ENCODE data around the gene OLFM1.
"Not testable (repeated sequence)": the region's sequence is repeated elsewhere in the genome, so short reads cannot be mapped to it uniquely, and the experiment has no call there.

The OLFM1 gene

DNA sequence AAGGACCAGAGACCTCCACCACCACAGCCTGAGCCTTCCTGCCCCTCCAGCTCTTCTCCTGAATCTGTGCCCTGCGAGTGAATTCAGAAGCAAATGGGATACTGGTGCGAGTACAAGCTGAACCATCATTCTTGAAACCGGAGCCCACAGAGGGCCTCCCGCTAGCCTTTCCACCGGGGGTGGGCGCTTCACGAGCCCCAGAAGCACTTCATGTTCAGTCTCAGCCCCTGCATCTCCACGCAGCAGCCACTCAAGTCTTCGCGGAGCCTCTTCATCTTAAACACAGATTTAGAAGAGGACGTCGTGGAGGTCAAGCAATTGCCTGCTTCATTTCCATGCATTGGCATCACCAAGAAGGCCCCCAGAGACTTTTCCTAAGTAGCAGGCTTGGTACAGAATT lies 26.0 kb upstream of the OLFM1 start:
- DNase-seq, result no peak

- no peak for DNase-seq
Measured at GRCh38 chr9:135062254-135062653, 25.2 kb upstream of the OLFM1 start.

- DNase-seq, result not testable (repeated sequence)
Measured at GRCh38 chr9:135063466-135063865, 24.0 kb upstream of the OLFM1 start.

DNA sequence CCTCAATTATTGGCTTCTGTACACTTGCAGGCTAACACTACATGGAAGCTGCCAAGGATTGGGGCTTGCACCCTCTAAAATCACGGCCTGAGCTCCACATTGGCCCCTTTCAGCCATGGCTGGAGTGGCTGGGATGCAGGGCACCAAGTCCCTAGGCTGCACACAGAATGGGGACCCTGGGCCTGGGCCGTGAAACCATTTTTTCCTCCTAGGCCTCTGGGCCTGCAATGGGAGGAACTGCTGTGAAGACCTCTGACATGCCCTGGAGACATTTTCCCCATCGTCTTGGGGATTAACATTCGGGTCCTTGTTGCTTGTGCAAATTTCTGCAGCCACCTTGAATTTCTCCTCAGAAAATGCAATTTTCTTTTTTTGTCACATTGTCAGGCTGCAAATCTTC lies 23.6 kb upstream of the OLFM1 start:
- not testable (repeated sequence) for DNase-seq

GRCh38 chr9:135065151-135065550 lies 22.3 kb upstream of the OLFM1 start:
- DNase-seq, result no peak

DNA sequence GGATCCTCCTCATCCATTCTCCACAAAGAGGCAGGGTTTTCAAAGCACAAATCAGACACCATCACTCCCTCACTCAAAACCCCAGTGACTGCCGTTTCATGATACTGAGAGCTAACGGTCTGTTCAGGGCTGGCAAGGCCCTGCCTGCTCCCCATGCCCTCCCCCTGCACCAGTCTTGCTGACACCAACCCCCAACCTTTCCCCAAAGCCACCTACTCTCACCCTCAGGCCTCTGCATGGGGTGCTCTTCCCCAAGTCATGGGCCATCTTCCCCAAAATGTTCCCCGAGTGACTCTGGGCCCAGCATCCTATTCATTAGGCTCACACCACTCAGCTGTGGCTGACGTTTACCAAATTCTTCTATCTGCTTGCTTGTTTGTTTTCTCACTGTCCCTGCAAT lies 21.7 kb upstream of the OLFM1 start:
- DNase-seq, result no peak

- no peak for DNase-seq
Measured at GRCh38 chr9:135066291-135066690, 21.2 kb upstream of the OLFM1 start.

DNA sequence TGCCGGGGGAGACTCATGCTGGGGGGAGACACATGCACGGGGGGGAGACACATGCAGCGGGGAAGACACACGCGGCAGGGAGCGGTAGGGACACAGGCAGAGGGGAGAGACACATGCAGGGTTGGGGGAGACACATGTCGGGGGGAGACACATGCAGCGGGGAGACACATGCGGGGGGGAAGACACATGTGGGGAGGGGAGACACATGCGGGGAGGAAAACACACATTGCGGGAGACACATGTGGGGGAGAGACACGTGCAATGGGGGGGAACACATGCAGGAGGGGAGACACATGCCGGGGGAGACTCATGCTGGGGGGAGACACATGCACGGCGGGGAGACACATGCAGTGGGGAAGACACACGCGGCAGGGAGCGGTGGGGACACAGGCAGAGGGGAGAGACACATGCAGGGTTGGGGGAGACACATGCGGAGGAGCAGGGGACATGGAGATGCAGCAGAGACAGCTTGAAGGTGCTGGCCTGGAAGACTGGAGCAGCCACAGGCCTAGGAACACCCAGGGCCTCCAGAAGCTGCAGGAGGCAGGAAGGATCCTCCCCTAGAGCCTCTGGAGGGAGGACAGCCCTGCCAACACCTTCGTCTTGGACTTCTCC lies 20.3 kb upstream of the OLFM1 start:
- no peak for DNase-seq

- DNase-seq, result no peak
Measured at GRCh38 chr9:135068776-135069415, 18.6 kb upstream of the OLFM1 start.

- no peak for DNase-seq
Measured at GRCh38 chr9:135069558-135070197, 17.8 kb upstream of the OLFM1 start.

DNA sequence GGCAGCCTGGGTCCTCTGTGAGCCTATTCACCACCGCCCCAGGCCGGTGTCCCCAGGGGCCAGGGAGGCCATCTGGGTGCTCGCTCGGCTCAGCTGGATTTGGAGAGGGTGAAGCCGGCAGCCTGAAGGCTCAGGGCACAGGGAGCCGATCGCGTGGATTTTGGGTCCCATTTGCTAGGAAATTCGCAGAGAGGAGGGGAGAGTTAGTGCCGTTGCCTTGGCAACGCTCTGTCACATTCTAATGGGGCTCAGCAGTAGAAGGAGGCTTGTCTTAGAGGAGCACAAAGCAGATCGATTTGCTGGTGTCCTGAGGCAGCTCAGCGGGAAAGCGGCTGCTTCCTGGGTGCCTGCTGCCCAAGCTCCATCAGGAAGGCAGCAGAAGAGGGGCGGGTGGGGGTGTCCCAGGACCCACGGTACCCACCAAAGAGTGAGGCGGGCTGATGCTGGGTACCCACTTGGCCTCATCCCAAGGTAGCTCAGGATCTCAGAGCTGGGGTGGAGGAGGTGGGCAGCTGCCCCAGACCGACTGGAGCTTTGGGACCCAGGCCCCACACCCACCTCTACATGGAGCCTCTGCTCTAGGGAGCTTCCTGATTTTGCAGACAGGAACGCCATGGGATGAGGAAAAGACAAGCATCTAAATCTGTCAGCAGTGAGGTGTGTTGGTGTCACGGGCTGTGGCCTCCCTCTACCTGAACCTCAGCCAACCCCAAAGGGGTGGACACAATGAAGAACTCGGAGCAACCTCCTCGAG lies 17.1 kb upstream of the OLFM1 start:
- no peak for DNase-seq

GRCh38 chr9:135070964-135071735 lies 16.3 kb upstream of the OLFM1 start:
- DNase-seq, result no peak

DNA sequence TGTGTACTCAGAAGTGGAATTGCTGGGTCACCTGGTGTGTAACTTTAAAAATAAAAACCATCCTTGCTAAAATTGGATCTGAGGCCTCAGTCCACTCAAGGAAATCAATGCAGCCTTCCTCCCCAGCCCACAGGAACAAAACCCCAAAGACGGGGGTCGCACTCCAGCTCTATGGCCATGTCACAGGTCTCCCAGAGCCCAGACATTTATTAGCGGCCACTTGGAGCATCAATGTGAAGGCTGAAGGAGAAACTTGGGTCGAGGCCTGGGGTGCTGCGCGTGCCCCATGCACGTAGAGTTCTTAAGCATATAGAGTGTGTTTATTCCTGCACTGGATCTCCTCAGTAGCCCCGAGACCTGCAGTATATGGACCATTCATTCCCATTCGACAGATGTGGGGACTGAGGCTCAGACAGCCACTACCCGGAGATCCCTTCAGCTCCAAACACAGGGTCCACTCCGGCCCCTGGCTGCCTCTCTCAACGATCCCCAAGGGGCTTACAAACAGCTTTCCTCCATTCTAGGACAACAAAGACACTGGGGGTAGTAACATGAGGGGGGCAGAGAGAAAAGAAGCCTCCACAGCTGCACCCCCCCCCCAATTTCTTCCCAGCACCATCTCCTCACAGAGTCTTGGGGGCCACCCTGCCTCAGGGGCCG lies 14.3 kb upstream of the OLFM1 start:
- DNase-seq, result no peak

DNA sequence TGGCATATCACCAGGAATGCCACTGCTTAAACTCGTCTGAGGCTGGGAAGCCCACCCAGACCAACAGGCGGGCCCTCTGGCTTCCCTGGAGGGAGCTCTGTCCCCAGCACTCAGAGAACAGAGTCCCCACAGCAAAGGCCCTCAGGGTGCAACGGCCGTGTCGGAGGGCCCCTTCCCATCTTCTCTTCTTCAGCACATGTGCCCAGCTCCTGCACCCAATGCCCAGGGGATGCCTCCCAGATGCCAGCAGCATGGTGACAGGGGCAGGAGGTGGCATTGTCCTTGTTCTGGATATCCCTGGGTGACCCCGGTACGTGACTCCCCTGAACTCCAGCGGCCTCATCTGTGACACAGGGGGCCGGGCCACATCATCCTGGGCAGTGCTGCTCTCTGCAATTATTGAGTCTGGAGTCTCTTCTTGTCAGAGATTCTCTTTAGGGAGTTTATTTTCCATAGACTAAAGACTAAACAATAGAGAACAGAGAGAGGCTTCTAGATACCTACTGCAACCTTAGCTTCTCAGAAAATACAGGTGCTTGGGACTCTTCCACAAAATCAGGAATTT lies 13.6 kb upstream of the OLFM1 start:
- no peak for DNase-seq

GRCh38 chr9:135074354-135075233 lies 12.9 kb upstream of the OLFM1 start:
- no peak for DNase-seq

DNA sequence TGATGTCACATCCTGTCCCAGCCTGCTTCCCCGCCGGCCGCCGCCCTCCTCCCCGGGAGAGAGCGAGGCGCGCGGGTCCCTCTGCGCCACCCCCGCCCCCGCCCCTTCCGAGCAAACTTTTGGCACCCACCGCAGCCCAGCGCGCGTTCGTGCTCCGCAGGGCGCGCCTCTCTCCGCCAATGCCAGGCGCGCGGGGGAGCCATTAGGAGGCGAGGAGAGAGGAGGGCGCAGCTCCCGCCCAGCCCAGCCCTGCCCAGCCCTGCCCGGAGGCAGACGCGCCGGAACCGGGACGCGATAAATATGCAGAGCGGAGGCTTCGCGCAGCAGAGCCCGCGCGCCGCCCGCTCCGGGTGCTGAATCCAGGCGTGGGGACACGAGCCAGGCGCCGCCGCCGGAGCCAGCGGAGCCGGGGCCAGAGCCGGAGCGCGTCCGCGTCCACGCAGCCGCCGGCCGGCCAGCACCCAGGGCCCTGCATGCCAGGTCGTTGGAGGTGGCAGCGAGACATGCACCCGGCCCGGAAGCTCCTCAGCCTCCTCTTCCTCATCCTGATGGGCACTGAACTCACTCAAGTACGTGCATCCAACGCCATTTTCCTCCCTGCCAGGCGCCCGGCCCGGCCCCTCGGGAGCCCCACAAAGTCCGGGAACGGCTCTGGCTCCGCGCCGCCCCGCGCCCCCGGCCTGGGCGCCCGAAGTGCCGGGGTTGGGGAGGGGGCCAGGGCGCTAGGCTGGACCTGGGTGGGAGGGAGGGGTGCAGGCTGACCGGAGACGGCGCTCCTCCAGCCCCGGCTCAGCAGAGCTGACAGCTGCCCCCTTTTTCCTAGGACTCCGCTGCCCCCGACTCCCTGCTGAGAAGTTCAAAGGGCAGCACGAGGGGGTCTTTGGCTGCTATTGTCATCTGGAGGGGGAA lies 12.0 kb upstream of the OLFM1 start:
- DNase-seq, result no peak

DNA sequence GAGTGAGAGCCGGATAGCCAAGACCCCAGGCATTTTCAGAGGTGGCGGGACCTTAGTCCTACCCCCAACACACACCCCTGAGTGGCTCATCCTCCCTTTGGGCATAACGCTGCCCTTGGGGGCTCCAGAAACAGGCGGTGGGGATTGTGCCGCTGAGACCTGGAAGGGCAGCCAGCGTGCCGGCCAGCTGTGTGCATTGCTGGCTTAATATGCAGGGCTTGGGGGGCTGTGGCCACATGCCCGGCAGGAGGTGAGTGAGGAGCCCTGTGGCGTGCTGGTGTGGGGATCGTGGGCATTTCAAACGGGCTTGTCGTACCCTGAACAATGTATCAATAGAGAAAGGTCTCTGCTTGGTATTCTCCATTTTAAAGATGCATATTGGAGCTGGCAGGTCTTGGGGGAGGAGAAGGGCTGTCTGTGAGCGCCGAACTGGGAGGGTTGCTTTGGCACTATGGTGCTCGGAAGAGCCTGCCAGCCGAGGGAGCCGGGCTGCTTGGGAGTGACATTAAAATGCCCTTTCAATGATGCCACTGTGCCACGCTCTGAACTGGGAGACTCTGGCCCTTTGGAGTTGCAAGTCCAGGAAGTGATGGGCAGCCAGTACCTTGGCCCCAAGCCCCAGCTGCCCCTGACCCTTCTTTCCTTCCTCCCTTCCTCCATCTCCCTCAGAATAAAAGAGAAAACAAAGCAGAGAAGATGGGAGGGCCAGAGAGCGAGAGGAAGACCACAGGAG lies 11.2 kb upstream of the OLFM1 start:
- no peak for DNase-seq

DNA sequence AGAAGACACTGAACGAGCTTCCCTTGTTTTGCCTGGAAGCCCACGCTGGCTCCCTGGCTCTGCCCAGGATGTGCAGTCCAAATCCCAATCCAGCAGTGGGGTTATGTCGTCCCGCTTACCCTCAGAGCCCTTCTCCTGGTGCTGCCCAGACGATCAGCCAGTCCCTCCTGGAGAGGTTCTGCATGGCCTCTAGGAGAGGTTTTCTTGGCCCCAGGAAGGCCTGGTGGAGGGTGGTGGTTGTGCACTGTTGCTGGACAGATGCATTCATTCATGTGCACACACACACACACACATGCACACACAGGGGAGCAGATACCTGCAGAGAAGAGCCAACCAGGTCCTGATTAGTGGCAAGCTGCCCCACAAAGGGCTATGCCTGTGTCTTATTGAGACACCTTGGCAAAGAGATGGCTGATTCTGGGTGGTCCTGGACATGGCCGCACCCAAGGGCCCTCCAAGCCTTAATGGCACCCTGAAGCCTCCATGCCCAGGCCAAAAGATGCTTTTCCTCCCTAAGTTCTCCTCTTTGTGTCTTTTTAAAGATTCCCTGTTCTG lies 10.5 kb upstream of the OLFM1 start:
- DNase-seq, result no peak
